LoVo (cell line): ENCODE measurements around the gene SLC25A40.
"Not testable (repeated sequence)": the region's sequence is repeated elsewhere in the genome, so short reads cannot be mapped to it uniquely, and the experiment has no call there.

Source experiments
- DNase-seq: peaks from one replicate; pipeline ENCODE4 v3.0.0-alpha.2; 2016; ENCODE audit warnings: low spot score

Gene SLC25A40

DNA sequence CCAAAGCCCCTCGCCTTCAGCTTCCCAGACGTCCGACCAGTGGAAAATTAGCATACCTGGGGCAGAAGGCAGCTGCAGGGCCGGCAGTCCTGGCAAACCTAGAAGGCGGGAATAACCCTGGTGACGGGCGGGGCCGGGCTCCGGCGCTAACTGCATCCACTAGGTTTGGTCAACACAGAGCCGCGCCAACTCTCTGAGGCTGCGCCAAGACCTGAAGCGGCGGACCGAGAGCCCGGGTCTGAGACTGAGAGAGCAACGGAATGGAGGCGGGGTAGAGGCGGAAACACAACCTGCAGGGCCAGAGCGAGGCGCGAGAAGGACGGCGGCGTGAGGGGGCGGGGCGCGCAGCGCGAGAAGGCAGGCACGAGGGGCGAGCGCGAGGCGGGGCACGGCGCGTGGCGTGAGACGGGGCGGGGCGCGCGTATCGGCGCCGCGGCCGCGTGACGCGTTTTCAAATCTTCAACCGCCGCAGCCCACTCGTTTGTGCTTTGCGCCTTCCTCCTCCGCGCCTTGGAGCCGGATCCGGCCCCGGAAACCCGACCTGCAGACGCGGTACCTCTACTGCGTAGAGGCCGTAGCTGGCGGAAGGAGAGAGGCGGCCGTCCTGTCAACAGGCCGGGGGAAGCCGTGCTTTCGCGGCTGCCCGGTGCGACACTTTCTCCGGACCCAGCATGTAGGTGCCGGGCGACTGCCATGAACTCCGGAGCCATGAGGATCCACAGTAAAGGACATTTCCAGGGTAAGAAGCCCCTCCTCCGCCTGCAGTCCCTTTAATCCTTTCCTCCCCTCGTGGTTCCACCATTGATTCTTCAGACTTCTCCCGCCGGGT lies at the start of gene SLC25A40, which contains the start of gene DBF4:
Gene SLC25A40 (minus strand): TSS at position 321 of the 829 bp plus-strand sequence. CDS start 17,633 bp downstream, outside the sequence.
Gene DBF4 (plus strand): TSS at position 454 of the 829 bp plus-strand sequence. CDS start 240 bp downstream, at position 694.
- DNase-seq = peak; percentile 99

DNA sequence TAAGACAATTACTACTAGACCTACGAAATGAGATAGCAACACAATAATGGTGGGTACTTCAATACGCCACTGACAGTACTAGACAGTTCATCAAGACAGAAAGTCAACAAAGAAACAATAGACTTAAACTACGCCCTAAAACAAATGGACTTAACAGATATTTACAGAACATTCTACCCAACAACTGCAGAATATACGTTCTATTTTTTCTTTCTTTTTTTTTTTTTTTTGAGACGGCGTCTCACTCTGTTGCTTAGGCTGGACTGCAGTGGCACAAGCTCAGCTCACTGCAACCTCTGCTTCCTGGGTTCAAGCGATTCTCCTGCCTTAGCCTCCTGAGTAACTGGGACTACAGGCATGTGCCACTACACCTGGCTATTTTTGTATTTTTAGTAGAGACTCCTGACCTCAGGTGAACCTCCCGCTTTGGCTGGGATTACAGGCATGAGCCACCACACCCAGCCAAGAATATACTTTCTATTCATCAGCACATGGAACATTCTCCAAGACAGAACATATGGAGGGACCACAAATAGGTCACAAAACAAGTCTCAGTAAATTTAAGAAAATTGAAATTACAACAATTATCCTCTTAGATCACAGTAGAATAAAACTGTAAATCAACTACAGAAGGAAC lies 46.7 kb upstream of the SLC25A40 start:
- not testable (repeated sequence) for DNase-seq

DNA sequence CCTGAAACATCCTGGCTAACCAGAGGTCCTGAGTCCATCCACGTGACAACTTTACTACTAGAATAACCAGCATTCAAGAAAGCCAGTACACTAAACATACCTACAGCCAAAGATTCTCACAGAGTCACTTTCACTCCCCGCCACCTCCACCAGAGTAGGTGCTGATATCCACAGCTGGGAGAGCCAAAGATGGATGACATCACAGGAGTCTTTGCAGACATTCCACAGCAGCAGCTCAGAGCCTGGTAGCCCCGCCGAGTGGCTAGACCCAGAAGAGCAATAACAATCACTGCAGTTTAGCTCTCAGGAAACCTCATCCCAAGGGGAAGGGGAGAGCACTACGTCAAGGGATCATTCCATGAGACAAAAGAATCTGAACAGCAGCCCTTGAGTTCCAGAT lies 44.4 kb upstream of the SLC25A40 start:
- DNase-seq = no peak

GRCh38 chr7:87919875-87920274 lies 43.7 kb upstream of the SLC25A40 start:
- DNase-seq = no peak

- DNase-seq = no peak
These were observed 42.6 kb upstream of the SLC25A40 start for GRCh38 chr7:87918740-87919139.

- DNase-seq = no peak
These were observed 36.0 kb upstream of the SLC25A40 start for GRCh38 chr7:87912121-87912520.

- DNase-seq = not testable (repeated sequence)
These were observed 32.7 kb upstream of the SLC25A40 start for GRCh38 chr7:87908814-87909213.

DNA sequence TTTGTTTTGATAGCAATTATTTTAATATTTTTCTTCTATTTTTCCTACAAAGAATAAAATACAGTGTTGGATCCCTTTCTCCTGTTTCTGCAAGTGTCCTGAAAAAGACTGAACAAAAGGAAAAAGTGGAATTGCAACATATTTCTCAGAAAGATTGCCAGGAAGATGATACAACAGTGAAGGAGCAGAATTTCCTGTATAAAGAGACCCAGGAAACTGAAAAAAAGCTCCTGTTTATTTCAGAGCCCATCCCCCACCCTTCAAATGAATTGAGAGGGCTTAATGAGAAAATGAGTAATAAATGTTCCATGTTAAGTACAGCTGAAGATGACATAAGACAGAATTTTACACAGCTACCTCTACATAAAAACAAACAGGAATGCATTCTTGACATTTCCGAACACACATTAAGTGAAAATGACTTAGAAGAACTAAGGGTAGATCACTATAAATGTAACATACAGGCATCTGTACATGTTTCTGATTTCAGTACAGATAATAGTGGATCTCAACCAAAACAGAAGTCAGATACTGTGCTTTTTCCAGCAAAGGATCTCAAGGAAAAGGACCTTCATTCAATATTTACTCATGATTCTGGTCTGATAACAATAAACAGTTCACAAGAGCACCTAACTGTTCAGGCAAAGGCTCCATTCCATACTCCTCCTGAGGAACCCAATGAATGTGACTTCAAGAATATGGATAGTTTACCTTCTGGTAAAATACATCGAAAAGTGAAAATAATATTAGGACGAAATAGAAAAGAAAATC lies 31.2 kb upstream of the SLC25A40 start:
- not testable (repeated sequence) for DNase-seq

- DNase-seq = no peak
These were observed 23.1 kb upstream of the SLC25A40 start for GRCh38 chr7:87899255-87899654.

DNA sequence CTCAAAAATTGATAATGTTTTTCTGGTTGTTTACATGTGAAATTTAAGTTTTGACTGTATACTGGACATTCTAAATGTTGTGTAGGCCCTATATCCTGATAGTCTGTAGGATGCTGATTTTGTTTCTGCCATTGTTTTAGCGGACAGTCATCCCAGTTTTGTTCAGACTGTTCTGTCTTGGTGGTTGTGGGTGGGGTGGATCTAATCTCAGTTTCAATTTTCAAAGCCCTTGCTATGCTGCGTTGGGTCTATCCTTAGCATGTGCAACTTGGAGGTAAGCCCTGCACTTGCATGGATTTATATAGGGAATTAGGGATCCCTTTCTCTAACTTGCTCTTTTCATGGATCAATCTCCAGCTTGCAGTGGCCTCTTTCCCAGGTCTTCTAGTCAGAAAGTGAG lies 19.2 kb upstream of the SLC25A40 start:
- no peak for DNase-seq

- peak; percentile 40 for DNase-seq
These were observed 10.7 kb upstream of the SLC25A40 start for GRCh38 chr7:87886875-87887274.

DNA sequence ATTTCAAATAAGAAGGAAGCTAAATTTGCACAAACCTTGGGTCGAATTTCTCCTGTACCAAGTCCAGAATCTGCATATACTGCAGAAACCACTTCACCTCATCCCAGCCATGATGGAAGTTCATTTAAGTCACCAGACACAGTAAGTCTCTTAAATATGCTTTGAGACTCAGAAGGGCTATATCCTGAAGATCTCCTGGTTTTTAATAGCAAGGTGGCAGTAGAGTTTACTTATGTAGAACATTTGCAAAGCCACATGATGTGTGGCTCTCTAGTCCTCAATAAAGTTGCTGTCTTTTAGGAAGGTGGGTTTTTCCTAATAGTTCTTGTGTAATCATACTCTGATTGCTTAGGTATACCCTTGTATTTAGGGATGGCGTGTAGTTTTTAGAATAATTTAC lies 8.9 kb upstream of the SLC25A40 start:
- DNase-seq = no peak

- DNase-seq = no peak
These were observed 6.2 kb upstream of the SLC25A40 start for GRCh38 chr7:87882151-87882937.

DNA sequence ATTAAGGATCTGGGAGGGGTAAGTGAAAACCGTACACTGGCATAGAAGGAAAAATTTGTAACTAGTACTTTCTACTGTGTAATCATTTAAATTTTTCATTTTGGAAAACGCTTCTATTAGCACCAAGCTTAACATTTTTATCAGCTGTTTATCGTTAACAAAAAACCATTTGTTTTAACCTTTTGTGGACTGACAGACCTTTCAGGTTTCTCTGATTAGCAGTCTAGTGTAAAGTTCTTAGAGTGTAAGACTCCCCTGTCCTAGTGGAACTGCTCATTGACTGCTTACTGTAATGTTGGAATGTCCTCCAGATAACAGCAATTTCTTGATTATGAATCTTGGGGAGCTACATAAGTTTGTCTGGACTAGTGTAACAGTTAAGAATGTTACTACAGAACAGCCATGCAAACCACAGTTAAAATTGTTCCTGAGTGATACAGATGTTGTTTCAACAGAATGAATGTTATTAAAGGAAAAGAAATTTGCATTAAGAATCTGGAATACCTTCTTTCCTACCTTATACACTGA lies 2.1 kb upstream of the SLC25A40 start:
- no peak for DNase-seq

DNA sequence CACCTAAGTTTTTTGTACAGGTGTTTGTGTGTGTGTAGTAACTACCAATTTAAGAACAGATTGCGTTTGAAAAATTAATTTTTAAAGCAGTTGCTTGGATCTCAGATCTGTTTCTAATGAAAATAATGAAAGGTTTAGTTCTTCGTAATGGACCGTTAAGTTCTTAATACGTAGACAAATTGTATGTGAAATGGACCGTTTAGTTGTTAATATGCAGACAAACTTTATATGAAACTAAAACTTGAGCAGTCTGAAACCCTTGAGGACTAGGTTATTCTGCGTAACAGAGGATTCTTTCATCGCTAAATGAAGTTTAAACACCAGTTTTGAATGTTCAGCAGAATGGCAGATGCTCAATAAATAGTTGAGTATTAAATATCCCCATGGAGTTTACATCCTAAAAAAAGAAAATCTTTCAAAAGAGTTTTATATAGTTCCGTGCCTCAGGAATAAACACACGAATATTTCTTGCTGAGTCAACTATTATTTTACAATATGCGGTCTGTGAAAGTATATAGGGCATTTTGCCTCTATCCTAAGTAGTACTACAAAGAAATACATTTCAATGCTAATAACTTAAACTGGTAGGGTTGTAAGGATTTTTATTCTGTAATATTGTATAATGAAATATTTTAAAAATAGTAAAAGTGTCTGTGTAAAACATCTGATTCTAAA lies 1.3 kb upstream of the SLC25A40 start:
- no peak for DNase-seq

GRCh38 chr7:87876869-87877234 lies 692 bp upstream of the SLC25A40 start:
- DNase-seq = peak; percentile 61

DNA sequence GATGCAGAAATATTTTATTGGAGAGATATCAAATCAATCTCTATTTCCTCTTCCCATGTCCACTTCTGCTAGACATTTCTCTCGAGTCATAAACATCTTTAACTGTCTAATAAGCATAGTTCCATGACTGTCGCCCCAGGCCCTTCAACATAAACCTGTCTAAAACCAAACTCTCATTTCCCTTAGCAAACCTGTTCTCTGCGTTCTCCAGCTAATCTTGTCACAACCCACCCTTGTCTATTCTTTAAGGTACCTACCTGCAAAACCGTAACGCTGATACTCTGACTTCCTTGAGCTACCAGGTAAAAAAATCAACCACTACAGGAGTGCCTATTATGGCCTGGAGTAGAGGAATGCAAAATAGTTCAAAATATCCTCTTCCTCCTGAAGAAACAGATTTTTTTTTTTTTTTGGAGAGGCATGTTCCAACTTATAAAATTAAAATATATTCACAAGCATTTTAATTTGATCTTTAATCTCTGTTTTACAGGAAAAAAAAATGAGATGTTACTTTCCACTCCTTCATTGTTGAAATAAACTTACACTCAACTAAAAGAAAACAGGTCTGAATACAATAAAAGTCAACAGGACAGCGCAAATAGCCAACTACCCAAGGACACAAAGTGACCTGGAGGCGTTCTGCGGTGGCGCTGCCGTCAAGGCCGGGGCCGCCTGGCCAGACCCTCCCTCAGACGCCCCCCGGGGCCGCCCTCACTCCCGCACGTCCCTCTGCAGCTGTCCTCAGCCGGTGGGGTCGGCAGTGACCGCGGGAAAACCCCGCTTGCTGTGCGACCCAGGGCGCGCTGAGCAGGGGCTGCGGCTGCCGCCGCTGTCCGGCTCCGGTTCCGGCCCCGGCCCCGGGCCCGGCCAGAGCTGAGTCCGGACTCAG lies 765 bp downstream of the SLC25A40 start:
- no peak for DNase-seq

- DNase-seq = no peak
These were observed 2.1 kb downstream of the SLC25A40 start for GRCh38 chr7:87874066-87874465.

DNA sequence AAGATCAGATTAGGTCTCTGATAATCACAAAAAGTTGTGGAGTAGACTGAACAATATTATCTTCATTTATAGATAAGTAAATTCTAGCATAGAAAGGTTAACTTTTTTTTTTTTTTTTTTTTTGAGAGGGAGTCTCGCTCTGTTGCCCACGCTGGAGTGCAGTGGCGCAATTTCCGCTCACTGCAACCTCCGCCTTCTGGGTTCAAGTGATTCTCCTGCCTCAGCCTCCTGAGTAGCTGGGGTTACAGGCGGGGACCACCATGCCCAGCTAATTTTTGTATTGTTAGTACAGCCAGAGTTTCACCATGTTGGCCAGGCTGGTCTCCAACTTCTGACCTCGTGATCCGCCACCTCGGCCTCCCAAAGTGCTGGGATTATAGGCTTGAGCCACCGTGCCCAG lies 2.8 kb downstream of the SLC25A40 start:
- not testable (repeated sequence) for DNase-seq

DNA sequence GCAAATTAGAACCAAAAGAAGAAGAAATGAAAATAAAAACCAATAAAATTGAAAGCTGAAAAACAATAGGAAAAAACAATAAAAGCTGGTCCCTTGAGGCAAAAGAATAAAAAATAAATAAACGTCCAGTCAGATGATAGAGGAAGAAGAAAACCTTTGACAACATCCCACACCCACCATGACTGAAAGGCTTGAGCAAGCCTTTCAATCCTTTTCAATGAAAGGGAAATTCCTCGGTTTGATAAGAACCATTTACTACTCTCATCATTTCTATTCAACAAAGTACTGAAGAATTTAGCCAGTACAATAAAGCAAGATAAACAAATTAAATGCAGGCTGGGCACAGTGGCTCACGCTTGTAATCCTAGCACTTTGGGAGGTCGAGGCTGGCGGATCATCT lies 3.8 kb downstream of the SLC25A40 start:
- no peak for DNase-seq
